Ishikawa (cell line): Measurements from ENCODE around the gene NOM1.

Experiments
- CEBPB ChIP-seq: IDR thresholded peaks from 2 replicates; pipeline ENCODE4 v1.6.1; 2012
- CREB1 ChIP-seq: IDR thresholded peaks from 2 replicates; pipeline ENCODE4 v1.6.1; 2012; ENCODE audit warnings: low read depth
- EGR1 ChIP-seq: IDR thresholded peaks from 2 replicates; pipeline ENCODE4 v1.6.1; 2012
- EP300 ChIP-seq: IDR thresholded peaks from 2 replicates; pipeline ENCODE4 v1.6.1; 2012; ENCODE audit warnings: borderline replicate concordance
- FOXM1 ChIP-seq: IDR thresholded peaks from 2 replicates; pipeline ENCODE4 v1.6.1; 2012; ENCODE audit warnings: low read depth, borderline replicate concordance
- NFIC ChIP-seq: IDR thresholded peaks from 2 replicates; pipeline ENCODE4 v1.6.1; 2012
- RAD21 ChIP-seq: IDR thresholded peaks from 2 replicates; pipeline ENCODE4 v1.6.1; 2012; ENCODE audit warnings: low read depth
- TAF1 ChIP-seq: IDR thresholded peaks from 2 replicates; pipeline ENCODE4 v1.6.1; 2012; ENCODE audit warnings: low read depth, mild to moderate bottlenecking
- TCF12 ChIP-seq: IDR thresholded peaks from 2 replicates; pipeline ENCODE4 v1.6.1; 2012; ENCODE audit warnings: low read depth
- TEAD4 ChIP-seq: IDR thresholded peaks from 2 replicates; pipeline ENCODE4 v1.6.1; 2012
- YY1 ChIP-seq: IDR thresholded peaks from 2 replicates; pipeline ENCODE4 v1.6.1; 2012; ENCODE audit warnings: low read depth
- ZBTB7A ChIP-seq: IDR thresholded peaks from 2 replicates; pipeline ENCODE4 v1.6.1; 2012; ENCODE audit warnings: low read depth
- TF ChIP-seq, protein P1 (sequence below): IDR thresholded peaks from 2 replicates; pipeline ENCODE4 v1.6.1; 2012
- TF ChIP-seq, protein P2 (sequence below): IDR thresholded peaks from 2 replicates; pipeline ENCODE4 v1.6.1; 2012
- TF ChIP-seq, protein P3 (sequence below): IDR thresholded peaks from 2 replicates; pipeline ENCODE4 v1.6.1; 2012; ENCODE audit warnings: low read depth, mild to moderate bottlenecking

The NOM1 gene

DNA sequence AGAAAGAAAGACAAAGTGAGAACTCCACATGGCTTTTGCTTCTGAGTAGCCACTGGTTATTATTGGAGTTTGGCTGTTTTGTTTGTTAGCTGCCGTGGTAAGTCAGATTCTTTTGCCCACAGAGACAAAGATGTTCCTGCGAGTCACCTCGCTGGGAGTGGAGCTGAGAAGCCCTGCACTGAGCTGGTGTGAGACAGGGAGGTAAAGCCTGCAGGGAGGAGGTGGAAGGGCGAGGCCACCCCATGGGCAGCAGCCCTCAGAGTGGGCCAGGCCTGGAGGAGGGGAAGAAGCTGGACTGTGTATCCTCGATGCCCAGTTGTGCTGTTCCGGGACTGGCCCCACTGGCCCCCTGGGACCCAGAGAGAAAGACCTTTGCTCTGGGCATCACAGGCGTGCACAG lies 14.3 kb upstream of the NOM1 start:
- TF ChIP-seq, protein P1, sequence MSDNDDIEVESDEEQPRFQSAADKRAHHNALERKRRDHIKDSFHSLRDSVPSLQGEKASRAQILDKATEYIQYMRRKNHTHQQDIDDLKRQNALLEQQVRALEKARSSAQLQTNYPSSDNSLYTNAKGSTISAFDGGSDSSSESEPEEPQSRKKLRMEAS, result no peak
- TF ChIP-seq TAF1 (no peak), ZBTB7A (no peak), CREB1 (no peak), FOXM1 (no peak), EP300 (no peak), TEAD4 (no peak)
- TF ChIP-seq, protein P2, sequence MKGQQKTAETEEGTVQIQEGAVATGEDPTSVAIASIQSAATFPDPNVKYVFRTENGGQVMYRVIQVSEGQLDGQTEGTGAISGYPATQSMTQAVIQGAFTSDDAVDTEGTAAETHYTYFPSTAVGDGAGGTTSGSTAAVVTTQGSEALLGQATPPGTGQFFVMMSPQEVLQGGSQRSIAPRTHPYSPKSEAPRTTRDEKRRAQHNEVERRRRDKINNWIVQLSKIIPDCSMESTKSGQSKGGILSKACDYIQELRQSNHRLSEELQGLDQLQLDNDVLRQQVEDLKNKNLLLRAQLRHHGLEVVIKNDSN, result no peak

DNA sequence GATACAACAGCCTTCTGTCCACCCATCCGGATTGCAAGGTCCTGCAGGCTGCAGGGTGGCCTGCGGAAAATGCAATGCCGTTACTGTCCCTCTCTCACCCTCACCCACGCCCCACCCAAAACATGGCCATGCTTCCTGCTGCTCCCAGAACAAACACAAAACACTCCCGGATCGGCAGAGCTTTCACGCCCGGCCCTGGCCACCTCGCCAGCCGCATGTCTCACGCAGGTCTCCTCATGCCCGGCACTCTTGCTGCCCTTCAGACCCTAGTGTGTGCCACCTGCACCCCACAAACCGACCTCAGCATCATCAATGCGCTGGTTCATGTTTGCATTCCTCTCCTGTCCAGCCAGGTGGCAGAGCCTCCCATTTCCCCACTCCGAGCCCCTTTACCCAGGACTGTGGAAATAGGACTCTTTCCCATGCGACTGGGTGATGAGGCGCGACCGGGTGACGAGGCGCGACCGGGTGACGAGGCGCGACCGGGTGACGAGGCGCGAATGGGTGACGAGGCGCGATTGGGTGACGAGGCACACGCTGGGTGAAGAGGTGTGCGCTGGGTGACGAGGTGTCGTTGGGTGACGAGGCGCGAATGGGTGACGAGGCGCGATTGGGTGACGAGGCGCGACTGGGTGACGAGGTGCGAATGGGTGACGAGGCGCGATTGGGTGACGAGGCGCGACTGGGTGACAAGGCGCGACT lies 8.9 kb upstream of the NOM1 start:
- TF ChIP-seq ZBTB7A, result no peak
- TF ChIP-seq TAF1, result no peak
- no peak for TF ChIP-seq NFIC
- no peak for TF ChIP-seq YY1
- TF ChIP-seq, protein P1, result no peak
- TF ChIP-seq, protein P2, result no peak

DNA sequence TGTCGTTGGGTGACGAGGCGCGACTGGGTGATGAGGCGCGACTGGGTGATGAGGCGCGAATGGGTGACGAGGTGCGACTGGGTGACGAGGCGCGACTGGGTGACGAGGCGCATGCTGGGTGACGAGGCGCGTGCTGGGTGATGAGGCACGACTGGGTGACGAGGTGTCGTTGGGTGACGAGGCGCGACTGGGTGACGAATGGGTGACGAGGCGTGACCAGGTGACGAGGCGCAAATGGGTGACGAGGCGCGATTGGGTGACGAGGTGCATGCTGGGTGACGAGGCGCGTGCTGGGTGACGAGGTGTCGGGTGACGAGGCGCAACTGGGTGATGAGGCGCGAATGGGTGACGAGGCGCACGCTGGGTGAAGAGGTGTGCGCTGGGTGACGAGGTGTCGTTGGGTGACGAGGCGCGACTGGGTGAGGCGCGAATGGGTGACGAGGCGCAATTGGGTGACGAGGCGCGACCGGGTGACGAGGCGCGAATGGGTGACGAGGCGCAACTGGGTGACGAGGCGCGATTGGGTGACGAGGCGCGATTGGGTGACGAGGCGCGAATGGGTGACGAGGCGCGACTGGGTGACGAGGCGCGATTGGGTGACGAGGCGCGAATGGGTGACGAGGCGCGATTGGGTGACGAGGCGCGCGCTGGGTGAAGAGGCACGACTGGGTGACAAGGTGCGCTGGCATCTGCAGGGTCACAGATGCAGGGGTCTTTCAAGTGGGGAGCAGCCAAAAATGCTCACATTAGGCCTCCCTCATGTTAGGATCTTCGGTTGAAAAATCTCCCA lies 7.9 kb upstream of the NOM1 start:
- TF ChIP-seq FOXM1 (no peak), EP300 (no peak), EGR1 (no peak), TEAD4 (no peak), TAF1 (no peak), CEBPB (no peak), ZBTB7A (no peak), RAD21 (no peak), TCF12 (no peak), YY1 (no peak), NFIC (no peak), CREB1 (no peak)
- TF ChIP-seq, protein P2, result no peak
- TF ChIP-seq, protein P1, result no peak
- TF ChIP-seq, protein P3, sequence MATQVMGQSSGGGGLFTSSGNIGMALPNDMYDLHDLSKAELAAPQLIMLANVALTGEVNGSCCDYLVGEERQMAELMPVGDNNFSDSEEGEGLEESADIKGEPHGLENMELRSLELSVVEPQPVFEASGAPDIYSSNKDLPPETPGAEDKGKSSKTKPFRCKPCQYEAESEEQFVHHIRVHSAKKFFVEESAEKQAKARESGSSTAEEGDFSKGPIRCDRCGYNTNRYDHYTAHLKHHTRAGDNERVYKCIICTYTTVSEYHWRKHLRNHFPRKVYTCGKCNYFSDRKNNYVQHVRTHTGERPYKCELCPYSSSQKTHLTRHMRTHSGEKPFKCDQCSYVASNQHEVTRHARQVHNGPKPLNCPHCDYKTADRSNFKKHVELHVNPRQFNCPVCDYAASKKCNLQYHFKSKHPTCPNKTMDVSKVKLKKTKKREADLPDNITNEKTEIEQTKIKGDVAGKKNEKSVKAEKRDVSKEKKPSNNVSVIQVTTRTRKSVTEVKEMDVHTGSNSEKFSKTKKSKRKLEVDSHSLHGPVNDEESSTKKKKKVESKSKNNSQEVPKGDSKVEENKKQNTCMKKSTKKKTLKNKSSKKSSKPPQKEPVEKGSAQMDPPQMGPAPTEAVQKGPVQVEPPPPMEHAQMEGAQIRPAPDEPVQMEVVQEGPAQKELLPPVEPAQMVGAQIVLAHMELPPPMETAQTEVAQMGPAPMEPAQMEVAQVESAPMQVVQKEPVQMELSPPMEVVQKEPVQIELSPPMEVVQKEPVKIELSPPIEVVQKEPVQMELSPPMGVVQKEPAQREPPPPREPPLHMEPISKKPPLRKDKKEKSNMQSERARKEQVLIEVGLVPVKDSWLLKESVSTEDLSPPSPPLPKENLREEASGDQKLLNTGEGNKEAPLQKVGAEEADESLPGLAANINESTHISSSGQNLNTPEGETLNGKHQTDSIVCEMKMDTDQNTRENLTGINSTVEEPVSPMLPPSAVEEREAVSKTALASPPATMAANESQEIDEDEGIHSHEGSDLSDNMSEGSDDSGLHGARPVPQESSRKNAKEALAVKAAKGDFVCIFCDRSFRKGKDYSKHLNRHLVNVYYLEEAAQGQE, result no peak

DNA sequence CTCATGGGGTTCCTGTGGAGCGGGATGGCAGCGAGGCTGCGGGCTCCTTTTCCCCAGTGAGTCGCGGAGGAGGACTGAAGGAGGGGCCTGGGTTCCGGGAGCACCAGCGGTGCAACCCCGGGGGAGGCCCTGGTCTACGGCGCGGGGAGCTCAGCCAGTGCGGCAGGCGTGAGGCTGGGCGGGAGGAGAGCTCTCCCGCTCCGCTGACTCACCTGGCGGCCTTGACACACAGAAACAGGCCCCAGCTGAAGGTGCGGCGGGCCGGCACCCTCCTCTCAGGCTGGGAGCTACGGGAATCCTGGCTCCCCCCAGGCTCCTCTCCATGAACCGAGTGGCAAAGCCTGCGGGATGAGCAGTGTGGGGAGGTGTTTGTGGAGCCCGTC lies 6.8 kb upstream of the NOM1 start:
- TF ChIP-seq TAF1 (no peak), YY1 (no peak), TEAD4 (no peak)

DNA sequence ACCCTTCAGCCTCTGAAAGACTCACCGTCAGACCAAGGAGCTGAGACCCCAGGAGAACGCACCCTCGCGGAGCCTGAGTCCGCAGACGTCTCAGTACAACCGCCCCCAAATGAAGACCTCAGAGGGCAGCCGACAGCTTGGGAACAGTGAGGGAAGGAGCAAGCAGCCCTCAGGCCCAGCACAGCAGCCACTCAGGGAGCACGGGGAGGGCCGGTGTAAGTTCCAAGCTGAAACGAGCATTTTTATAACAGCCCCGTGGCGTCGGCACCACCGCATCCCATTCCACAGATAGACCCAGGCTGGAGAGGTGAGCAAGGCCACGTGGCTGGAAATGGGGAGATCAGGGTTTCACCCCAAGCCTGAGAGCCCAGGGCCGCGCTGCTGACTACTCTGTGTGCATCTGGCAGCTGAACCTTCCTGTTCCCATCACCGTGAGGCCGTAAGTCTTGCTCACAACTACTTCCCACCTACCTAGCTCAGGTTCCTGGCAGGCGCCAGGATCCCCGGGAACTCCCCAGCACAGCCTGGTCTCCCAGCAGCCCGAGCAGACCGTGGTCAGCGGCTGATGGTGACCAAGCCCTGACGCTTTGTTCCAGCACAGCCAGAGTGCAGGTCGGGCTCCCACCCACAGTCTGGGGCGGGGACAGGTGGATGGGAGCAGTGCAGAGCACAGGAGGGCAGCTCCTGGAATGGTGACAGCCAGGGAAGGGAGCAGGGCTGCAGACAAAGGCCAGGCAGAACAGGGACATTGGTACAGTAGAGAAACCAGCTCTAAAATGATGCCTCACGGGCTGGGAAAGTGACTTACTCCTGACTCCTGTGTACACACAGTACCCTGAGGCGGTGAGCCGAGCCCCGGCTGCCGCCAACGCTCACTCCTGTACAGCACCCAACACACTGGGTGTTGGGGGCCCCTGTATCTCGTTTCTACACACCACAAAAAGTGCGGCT lies 6.1 kb upstream of the NOM1 start:
- TF ChIP-seq EP300 (no peak), TAF1 (no peak), TCF12 (no peak), YY1 (no peak), EGR1 (no peak), TEAD4 (no peak), FOXM1 (no peak), CREB1 (no peak), ZBTB7A (no peak), NFIC (no peak), RAD21 (no peak), CEBPB (no peak)
- TF ChIP-seq, protein P3, result no peak
- TF ChIP-seq, protein P1, result no peak
- TF ChIP-seq, protein P2, result no peak
